Left renal cortex interstitium (tissue), 4 donors: ENCODE data around the gene PNPLA1. TPM values are rescaled to one million over a fixed set of nuclear protein-coding genes. Genes with fewer than 3 reads are reported as not detected.

ENCODE experiments used
- DNase-seq, 4 donors: peaks; one replicate each; pipeline ENCODE4 v3.0.0-alpha.2; 2013; ENCODE audit warnings: low read depth in 4 of 4, low spot score in 2 of 4, missing footprints in 1 of 4
- polyA plus RNA-seq, 4 donors: library from polyadenylated mRNA; unstranded; fragments of 120-200 nt; gene quantifications; one replicate each; pipeline ENCODE4 v1.2.1, GENCODE V29; 2013; ENCODE audit not compliant: insufficient read length in 4 of 4

The PNPLA1 gene
- polyA plus RNA-seq, 4 donors: 1.7 to 3.0 (median 2.8) TPM

DNA sequence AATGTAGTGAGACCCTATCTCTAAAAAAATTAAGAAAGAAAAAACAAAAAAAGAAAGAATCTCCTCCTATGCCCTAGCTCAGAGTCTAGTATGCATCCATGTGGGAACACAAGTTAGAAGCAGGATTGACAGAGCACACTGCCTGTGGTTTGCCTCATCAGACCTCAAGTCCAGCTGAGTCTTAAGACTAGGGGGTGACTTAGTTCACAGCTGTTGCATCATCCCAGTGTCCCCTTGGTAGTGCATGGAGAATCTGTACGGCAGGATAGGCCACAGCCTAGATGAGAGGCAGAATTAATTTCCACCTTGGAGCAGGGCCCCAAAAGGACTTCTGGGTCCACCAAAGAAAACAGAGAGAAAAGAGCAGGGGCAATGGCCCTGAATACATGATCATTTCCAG lies 13.7 kb downstream of the PNPLA1 start:
- no peak for DNase-seq

- no peak for DNase-seq
Observed at GRCh38 chr6:36284359-36284758, 14.5 kb downstream of the PNPLA1 start.

GRCh38 chr6:36285187-36285671 lies 15.4 kb downstream of the PNPLA1 start:
- no peak for DNase-seq

DNA sequence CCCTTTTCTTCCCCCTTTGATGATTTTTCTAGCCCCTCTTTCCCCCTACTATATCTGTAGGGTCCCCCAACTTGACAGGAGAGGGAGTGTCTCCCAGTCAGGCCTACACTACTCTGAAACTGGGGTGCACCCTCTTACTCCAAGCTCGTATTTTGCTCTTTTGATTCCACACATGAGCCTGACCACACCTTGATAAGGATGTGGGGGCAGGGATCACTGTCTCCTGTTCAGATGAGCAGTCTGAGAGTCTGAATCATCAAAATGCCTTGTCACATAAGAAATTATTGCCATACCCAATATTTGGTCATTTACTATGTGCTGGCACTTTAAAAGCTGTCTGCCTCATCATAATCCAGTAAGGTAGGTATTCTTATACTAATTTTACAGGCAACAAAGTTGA lies 15.9 kb downstream of the PNPLA1 start:
- no peak for DNase-seq

DNA sequence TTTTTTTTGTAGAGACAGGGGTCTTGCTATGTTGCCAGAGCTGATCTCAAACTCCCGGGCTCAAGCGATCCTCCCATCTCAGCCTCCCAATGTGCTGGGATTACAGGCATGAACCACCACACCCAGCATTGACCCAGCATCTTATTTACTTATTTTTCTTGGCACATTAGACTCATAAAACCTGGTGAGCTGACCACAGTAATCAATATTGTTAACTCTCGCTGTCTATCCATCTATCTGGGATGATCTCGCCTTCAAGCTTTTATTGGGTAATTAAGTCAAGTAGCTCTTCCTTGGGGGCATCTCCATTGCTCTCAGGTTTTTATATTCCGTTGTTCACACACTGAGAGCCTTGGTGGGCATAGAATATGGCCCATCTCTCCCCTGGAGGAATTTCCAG lies 17.0 kb downstream of the PNPLA1 start:
- no peak for DNase-seq

DNA sequence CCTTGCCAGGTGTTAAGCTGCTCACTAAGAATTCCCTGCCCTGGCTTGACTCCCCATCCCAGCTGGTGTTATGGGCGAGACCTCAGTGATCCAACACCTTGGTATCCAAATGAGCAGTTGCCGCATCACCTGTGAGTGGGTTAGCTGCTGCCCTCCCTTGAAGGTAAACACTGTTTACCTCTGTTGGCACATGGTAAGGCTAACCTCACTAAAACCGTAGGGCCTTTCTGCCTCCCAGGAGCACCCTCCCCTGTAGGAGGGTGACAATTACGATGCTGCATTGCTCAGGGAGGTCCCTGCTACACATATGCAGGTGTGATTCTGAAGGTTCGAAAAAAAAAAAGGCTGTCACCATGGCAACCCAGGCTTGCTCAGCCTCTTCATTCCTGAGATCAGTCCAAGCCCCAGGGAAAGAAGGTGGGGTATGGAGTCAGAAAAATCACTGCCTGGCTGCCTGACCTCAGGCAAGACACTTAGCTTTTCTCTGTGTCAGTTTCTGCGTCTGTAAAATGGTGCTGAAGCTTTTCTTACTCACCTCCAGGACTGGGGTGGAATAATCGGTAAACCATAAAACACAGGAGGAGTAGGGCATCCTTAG lies 19.5 kb downstream of the PNPLA1 start:
- no peak for DNase-seq

GRCh38 chr6:36290668-36291620 lies 21.1 kb downstream of the PNPLA1 start:
- no peak for DNase-seq

DNA sequence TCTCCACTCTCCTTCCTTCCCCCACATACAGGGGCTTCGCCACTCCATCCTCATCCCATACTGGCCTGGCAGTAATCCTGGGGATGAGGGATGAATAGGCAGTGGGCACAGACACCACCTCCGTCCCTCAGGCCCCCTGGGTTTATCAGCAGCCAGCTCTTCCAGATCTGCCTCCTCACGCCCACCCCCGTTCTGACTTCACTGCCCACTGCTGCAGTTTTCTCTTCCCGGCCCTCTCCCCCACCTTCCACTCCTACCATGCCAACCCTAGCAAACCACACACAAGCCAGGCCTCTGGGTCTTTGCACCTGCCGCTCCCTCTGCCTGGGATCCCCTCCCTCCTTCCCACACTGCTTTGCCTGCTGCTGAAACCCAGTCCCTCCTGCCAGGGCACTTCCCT lies 22.3 kb downstream of the PNPLA1 start:
- no peak for DNase-seq

DNA sequence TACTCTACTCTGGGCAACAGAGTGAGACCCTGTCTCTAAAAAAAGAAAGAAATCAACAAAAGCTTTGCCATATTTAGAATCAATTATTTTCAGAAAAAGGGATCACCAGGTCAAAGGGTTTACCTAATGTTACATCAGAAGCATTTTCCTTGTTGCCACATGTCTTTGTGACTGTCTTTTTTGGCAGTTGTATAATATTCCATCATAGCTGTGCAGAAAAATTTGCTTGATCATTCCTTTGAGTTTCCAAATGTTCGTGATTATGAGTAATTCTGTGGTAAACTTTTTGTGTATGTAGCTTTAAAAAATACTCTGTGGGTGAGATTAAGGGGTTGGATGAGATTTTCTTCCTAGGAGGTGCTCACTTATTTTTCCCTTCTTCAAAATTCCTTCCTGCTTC lies 26.4 kb downstream of the PNPLA1 start:
- no peak for DNase-seq

- DNase-seq: no peak
Observed at GRCh38 chr6:36297051-36297450, 27.2 kb downstream of the PNPLA1 start.

DNA sequence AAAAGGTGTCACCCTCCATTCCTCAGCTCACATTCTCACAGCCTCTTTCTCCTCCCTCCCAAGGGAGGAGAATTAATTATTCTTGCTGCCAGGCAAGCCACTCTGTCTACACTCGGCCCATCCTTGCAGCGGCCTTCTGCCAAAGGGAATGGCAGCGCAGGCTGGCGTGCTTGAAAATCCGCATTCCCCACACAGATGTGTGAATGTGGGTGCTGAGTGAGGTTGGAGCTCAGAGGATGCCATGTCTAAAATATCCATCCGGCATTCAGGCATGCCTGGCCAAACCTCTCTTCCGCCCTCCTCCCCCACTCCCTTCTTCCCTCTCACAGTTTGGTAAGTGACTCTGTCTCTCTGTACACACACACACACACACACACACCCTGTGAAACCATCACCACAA lies 27.7 kb downstream of the PNPLA1 start:
- no peak for DNase-seq

DNA sequence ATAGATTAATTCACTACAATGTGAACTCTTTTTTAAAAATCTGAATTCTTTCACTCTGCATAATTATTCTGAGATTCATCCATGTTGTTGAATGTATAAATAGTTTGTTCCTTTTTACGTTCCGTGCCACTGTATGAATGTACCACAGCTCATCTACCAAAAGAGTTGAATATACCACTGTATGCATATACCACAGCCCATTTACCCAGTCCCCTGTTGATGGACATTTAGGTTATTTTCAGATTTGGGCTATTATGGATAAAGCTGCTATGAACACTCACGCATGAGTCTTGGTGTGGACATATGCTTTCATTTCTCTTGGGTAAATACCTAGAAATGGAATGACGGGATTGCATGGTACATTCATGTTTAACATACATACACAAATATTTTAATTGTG lies 28.2 kb downstream of the PNPLA1 start:
- DNase-seq: no peak

DNA sequence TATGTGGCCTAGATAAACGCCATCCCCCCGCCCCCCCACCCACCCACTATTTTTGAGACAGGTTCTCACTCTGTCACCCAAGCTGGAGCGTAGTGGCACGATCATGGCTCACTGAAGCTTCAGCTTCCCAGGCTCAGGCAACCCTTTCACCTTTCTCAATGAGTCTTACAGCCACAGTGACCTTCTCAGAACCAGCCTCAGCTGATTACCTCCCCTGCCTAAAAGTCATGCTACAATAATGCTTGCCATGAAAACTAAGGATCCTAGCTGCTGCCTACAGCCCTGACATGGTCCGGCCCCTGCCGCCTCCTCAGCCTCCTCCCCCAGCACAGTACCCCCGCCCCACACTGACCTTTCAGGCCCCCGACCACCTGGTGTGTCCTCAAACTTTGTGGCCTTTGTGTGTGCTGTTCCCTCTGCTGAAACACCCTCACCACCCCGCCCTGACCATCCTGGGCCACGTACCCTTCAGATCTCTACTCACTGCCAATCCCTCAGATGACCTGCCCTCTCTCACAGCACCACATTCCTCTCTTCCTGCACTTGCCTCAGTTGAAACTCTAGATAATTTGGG lies 31.3 kb downstream of the PNPLA1 start:
- no peak for DNase-seq

GRCh38 chr6:36301781-36302180 lies 31.9 kb downstream of the PNPLA1 start:
- DNase-seq: no peak

GRCh38 chr6:36302227-36302976 lies 32.5 kb downstream of the PNPLA1 start:
- peak; percentile 58 to 78 (median 71) for DNase-seq

- DNase-seq: no peak
Observed at GRCh38 chr6:36305885-36306284, 36.0 kb downstream of the PNPLA1 start.

- no peak for DNase-seq
Observed at GRCh38 chr6:36306375-36306774, 36.5 kb downstream of the PNPLA1 start.

- DNase-seq: no peak
Observed at GRCh38 chr6:36308514-36308913, 38.7 kb downstream of the PNPLA1 start.

DNA sequence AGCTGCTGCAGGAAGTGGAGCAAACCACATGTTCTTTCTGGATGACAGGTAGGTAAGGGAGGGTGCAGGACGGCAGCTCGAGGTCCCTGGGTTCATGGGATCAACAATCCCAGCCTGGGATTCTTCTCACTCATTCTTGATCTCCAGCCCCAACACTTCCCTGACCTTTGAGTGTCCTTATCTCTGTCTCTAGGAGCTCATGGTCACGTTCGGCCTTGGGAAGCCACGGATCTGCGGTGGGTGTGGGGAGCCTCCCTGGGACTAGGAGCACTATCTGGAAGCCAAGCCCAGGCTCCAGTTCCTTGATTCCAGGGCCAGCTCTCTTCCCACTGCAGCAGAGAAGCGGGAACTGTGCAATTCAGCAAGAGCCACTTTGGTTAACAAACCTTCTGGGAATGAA lies 39.3 kb downstream of the PNPLA1 start:
- DNase-seq: no peak

- DNase-seq: no peak
Observed at GRCh38 chr6:36309900-36310299, 40.0 kb downstream of the PNPLA1 start.
